Activated B cell treated with CpG ODN at 0.5 μM for 24 hours (primary cell): Measurements from ENCODE around the gene PRKAG2. TPM values are rescaled to one million over a fixed set of nuclear protein-coding genes. Genes with fewer than 3 reads are reported as not detected.

Experiments
- ATAC-seq: fragments of 200-7000 bp; cut with Tn5 transposase; one replicate; pipeline ENCODE4 v1.10.0; 2021; ENCODE audit warnings: low read depth, mild to moderate bottlenecking, moderate library complexity
- CTCF ChIA-PET: fragments of 350-600 bp; sonication (Branson Sonifier 250); formaldehyde crosslinking; loops from one replicate; lab custom pipeline; 2021; ENCODE audit warnings: antibody characterized with exemption; lab: Charles Lee
- POLR2A ChIA-PET: fragments of 350-600 bp; sonication (Branson Sonifier 250); formaldehyde crosslinking; loops from one replicate; lab custom pipeline; 2021; ENCODE audit warnings: antibody characterized with exemption; lab: Charles Lee
- DNase-seq: peaks from one replicate; pipeline ENCODE4 v3.0.0; 2022
- H3K27ac Mint-ChIP-seq: one replicate; pipeline ENCODE4 v1.8.0; 2020; ENCODE audit warnings: mixed read lengths
- H3K27me3 Mint-ChIP-seq: one replicate; pipeline ENCODE4 v1.8.0; 2021; ENCODE audit warnings: mixed read lengths
- H3K36me3 Mint-ChIP-seq: one replicate; pipeline ENCODE4 v1.8.0; 2021; ENCODE audit warnings: low read depth, mixed read lengths
- H3K4me1 Mint-ChIP-seq: one replicate; pipeline ENCODE4 v1.8.0; 2021; ENCODE audit warnings: mixed read lengths
- H3K4me3 Mint-ChIP-seq: one replicate; pipeline ENCODE4 v1.8.0; 2020; ENCODE audit warnings: mild to moderate bottlenecking, mixed read lengths
- H3K9me3 Mint-ChIP-seq: one replicate; pipeline ENCODE4 v1.8.0; 2020; ENCODE audit warnings: mixed read lengths
- intact Hi-C: fragments of 100-400 bp; cut with micrococcal nuclease; formaldehyde crosslinking; loops from one replicate; pipeline ENCODE4 v1.15.1; 2024
- total RNA-seq: library from RNA; stranded (reverse); gene quantifications from 2 replicates; pipeline ENCODE4 v1.2.3, GENCODE V29; 2022
- TF ChIP-seq, protein P1 (sequence below): fragments of 200-600 bp; IDR thresholded peaks from one replicate; pipeline ENCODE4 v1.8.0; 2022; ENCODE audit warnings: antibody characterized with exemption, mild to moderate bottlenecking

Gene PRKAG2
- total RNA-seq, 1 donor from 2014 or later = 19.7 TPM

GRCh38 chr7:151616443-151617213 is 260.3 kb downstream of the PRKAG2 start:
- no peak overlapping the region for H3K27ac Mint-ChIP-seq
- POLR2A ChIA-PET = no interaction called here

GRCh38 chr7:151615784-151616183 is 261.1 kb downstream of the PRKAG2 start:
- H3K9me3 Mint-ChIP-seq = no peaks in the 10 kb centered on the region
- no peak for DNase-seq
- no peak overlapping the region for H3K4me3 Mint-ChIP-seq
- ChIA-PET POLR2A (no interaction called here), CTCF (no interaction called here)
- H3K27ac Mint-ChIP-seq = no peak overlapping the region
- ATAC-seq = no peak
- TF ChIP-seq, protein P1, sequence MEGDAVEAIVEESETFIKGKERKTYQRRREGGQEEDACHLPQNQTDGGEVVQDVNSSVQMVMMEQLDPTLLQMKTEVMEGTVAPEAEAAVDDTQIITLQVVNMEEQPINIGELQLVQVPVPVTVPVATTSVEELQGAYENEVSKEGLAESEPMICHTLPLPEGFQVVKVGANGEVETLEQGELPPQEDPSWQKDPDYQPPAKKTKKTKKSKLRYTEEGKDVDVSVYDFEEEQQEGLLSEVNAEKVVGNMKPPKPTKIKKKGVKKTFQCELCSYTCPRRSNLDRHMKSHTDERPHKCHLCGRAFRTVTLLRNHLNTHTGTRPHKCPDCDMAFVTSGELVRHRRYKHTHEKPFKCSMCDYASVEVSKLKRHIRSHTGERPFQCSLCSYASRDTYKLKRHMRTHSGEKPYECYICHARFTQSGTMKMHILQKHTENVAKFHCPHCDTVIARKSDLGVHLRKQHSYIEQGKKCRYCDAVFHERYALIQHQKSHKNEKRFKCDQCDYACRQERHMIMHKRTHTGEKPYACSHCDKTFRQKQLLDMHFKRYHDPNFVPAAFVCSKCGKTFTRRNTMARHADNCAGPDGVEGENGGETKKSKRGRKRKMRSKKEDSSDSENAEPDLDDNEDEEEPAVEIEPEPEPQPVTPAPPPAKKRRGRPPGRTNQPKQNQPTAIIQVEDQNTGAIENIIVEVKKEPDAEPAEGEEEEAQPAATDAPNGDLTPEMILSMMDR = no peak
- peaks cover 2% of the 10 kb centered on the region for H3K4me1 Mint-ChIP-seq
- H3K27me3 Mint-ChIP-seq = no peaks in the 10 kb centered on the region
- H3K36me3 Mint-ChIP-seq = peaks cover 19% of the 10 kb centered on the region
- intact Hi-C loops = no loop called here

More at GRCh38 chr7:151616443-151617213, 260.3 kb downstream of the PRKAG2 start:
- CTCF ChIA-PET = no interaction called here
- no peaks in the 10 kb centered on the region for H3K27me3 Mint-ChIP-seq
- H3K4me1 Mint-ChIP-seq = peaks cover 2% of the 10 kb centered on the region
- TF ChIP-seq, protein P1 = no peak
- intact Hi-C loops = no loop called here
- no peaks in the 10 kb centered on the region for H3K9me3 Mint-ChIP-seq
- no peak for DNase-seq
- H3K4me3 Mint-ChIP-seq = no peak overlapping the region
- H3K36me3 Mint-ChIP-seq = peaks cover 14% of the 10 kb centered on the region
- no peak for ATAC-seq

DNA sequence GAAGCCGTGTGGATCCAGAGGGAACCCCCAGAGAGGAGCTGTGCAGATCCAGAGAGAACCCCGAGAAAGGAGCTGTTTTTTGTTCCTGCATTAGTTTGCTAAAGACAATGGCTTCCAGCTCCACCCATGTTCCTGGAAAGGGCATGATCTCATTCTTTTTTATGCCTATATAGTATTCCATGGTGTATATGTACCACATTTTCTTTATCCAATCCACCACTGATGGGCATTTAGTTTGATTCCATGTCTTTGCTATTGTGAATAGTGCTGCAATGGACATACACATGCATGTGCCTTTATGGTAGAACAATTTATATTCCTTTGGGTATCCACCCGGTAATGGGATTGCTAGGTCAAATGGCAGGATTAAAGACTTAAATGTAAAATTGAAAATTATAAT is 261.9 kb downstream of the PRKAG2 start:
- POLR2A ChIA-PET = no interaction called here

DNA sequence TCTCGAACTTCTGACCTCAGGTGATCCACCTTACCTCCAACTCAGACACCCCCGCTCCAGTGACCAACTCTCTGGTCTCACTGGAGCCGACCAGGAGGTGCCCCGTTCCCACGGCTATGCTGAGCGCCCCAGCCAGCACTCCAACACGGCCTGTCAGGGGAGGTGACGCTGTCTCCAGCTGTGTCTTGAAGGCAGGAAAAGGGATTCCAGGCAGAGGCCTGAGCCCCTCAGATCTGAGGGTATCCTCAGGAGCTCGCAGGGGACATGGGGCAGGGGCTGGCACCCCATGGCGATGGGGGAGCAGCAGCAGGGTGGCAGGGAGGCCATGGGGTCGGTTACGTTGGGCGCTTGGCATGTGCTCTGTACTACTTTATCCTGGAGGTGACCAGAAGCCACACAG is 262.9 kb downstream of the PRKAG2 start:
- ChIA-PET CTCF (no interaction called here), POLR2A (no interaction called here)
- intact Hi-C loops = no loop called here
- no peak overlapping the region for H3K27ac Mint-ChIP-seq
- peaks cover 20% of the 10 kb centered on the region for H3K36me3 Mint-ChIP-seq
- H3K4me1 Mint-ChIP-seq = peaks cover 2% of the 10 kb centered on the region
- ATAC-seq = no peak
- DNase-seq = no peak
- no peaks in the 10 kb centered on the region for H3K27me3 Mint-ChIP-seq
- H3K4me3 Mint-ChIP-seq = no peak overlapping the region
- TF ChIP-seq, protein P1 = no peak
- H3K9me3 Mint-ChIP-seq = no peaks in the 10 kb centered on the region

More for the DNA sequence above, 261.9 kb downstream of the PRKAG2 start:
- no peaks in the 10 kb centered on the region for H3K9me3 Mint-ChIP-seq
- H3K27ac Mint-ChIP-seq = no peak overlapping the region
- H3K27me3 Mint-ChIP-seq = no peaks in the 10 kb centered on the region
- no peak for DNase-seq
- peaks cover 16% of the 10 kb centered on the region for H3K36me3 Mint-ChIP-seq
- CTCF ChIA-PET = no interaction called here
- ATAC-seq = no peak
- H3K4me3 Mint-ChIP-seq = no peak overlapping the region
- TF ChIP-seq, protein P1 = no peak
- intact Hi-C loops = no loop called here
- peaks cover 2% of the 10 kb centered on the region for H3K4me1 Mint-ChIP-seq

- TF ChIP-seq, protein P1 = no peak
- ChIA-PET POLR2A (no interaction called here), CTCF (no interaction called here)
- H3K27ac Mint-ChIP-seq = no peak overlapping the region
- H3K4me3 Mint-ChIP-seq = no peak overlapping the region
- intact Hi-C loops = no loop called here
- H3K4me1 Mint-ChIP-seq = peaks cover 2% of the 10 kb centered on the region
- H3K27me3 Mint-ChIP-seq = no peaks in the 10 kb centered on the region
- no peak for ATAC-seq
- H3K36me3 Mint-ChIP-seq = peaks cover 20% of the 10 kb centered on the region
- no peaks in the 10 kb centered on the region for H3K9me3 Mint-ChIP-seq
- DNase-seq = no peak
These were observed 265.0 kb downstream of the PRKAG2 start for GRCh38 chr7:151611878-151612277.
